GM19193 (cell line): ENCODE measurements around the gene FOXN4.

Experiments
- POLR2A ChIP-seq: IDR thresholded peaks from 4 replicates; pipeline ENCODE4 v1.6.1; 2011; ENCODE audit not compliant: insufficient read depth, insufficient read length; ENCODE audit errors: extremely low read depth

FOXN4 gene

DNA sequence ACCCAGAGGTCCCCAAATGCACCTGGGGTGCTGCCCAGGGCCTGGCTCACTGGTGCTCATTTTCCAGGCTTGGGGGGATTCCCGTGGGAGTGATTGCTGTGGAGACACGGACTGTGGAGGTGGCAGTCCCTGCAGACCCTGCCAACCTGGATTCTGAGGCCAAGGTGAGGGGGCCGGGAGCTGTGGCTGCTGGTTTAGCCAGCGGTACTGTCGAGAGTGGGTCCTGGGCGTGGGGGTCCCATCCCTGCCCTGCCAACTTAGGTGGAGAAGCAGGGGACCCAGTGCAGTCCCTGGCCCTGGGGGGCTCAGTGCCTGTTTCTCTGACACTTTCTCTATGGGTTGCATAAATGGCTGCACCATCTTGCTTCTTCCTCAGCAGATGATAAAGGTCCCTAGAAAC is 50.9 kb downstream of the FOXN4 start:
- TF ChIP-seq POLR2A = no peak

GRCh38 chr12:109256011-109256410 is 53.1 kb downstream of the FOXN4 start:
- TF ChIP-seq POLR2A = no peak

GRCh38 chr12:109255377-109255776 is 53.7 kb downstream of the FOXN4 start:
- TF ChIP-seq POLR2A = no peak

DNA sequence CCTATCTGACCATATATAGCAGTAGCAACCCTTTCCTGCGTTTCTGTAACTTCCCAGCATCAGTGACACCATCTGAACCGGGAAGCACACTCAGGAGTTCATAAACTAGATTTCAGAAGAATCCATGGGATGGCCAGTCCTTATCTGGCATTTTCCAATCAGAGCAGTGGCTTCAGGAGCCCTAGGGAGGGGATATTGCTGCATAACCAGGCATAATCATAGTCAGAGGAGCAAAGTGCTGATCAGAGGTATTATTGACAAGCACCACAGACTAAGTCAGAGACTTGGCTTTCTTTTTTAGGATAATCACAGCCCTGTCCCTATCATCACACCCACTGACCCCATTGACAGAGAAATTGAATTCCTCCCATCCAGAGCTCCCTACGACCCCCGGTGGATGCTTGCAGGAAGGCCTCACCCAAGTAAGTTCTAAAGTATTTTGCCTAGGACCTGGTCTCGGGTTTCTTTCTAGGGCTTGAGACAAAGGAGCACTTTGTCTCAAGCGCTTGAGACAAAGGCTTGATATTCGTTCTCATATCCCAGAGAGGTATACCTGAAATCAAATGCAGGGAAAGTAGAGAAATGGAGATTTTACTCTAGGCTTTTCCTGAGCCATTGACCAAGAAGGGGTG is 55.1 kb downstream of the FOXN4 start:
- TF ChIP-seq POLR2A = no peak

DNA sequence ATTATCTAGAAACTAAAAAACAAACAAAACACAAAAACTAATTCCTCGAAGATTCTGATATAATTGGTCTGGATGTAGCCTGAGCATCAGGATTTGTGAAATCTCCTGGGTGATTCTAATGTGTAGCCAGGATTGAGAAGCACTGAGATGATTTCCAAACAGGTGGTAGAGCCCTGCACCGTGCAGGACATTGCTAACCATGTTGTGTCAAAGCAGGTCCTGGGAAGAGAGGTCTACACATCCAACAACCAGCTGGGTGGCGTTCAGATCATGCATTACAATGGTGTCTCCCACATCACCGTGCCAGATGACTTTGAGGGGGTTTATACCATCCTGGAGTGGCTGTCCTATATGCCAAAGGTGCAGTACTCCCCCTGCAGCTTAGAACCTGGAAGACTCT is 56.3 kb downstream of the FOXN4 start:
- no peak for TF ChIP-seq POLR2A

- no peak for TF ChIP-seq POLR2A
Observed at GRCh38 chr12:109250523-109250922, 58.6 kb downstream of the FOXN4 start.

DNA sequence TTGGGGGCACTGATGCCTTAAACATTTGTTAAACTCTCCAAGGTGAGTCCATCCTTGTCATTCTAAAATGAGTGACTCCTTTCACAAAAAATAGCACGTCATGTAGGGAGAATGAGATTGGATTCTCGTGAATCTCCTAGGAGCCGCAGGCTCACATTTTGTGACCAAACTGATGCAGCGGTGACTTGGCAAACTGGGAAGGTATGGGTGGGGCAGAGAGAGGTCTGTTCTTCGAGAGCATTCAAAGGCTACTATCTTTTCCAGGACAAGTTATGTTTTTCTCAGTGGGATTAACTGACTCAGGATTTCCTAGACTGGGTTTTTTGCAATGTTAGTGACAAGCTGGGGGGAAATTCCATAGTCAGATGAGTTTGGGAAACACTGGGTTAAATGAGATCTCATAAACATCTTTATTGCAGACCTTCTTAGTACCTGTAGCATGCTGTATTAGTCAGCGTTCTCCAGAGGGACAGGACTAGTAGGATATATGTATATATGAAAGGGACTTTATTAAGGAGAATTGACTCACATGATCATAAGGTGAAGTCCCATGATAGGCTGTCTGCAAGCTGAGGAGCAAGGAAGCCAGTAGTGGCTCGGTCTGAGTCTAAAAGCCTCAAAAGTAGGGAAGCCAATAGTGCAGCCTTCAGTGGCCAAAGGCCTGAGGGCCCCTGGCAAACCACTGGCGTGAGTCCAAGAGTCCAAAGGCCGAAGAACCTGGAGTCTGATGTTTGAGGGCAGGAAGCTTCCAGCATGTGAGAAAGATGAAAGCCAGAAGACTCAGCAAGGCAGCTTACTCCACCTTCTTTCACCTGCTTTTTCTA is 61.0 kb downstream of the FOXN4 start:
- no peak for TF ChIP-seq POLR2A

GRCh38 chr12:109246221-109246620 is 62.9 kb downstream of the FOXN4 start:
- TF ChIP-seq POLR2A = no peak

DNA sequence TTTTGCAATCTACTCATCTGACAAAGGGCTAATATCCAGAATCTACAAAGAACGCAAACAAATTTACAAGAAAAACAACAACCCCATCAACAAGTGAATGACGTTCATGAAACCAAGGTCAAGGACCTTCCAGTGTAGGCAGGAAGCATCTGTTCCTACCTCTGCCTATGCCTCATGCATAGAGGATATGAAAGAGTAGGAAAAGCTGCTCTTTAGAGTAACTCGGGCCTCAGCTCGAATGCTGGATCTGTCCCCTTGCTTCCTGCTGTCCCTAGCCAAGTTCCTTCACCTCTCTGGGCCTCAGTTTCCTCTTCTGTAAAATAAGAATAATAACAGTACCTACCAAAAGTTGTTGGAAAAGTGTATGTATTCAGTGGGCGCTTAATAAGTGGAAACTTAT is 65.0 kb downstream of the FOXN4 start:
- no peak for TF ChIP-seq POLR2A

DNA sequence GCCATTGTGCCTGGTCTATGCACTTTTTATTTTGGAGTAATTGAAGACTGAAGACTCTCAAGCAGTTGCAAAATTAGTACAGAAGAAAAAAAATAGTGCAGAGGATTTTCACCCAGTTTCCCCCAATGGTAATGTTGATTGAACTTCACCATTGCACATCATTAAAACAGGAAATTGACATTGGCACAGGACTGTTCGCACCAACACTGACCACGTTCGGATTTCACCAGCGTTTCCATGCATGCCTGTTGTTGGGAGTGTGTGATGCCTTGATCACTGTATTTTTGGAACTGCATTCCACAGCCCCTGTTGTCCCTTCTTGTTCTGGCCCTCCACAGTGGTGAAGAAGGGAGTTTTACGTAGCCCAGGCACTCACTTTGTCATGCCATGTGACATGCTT is 67.1 kb downstream of the FOXN4 start:
- no peak for TF ChIP-seq POLR2A

DNA sequence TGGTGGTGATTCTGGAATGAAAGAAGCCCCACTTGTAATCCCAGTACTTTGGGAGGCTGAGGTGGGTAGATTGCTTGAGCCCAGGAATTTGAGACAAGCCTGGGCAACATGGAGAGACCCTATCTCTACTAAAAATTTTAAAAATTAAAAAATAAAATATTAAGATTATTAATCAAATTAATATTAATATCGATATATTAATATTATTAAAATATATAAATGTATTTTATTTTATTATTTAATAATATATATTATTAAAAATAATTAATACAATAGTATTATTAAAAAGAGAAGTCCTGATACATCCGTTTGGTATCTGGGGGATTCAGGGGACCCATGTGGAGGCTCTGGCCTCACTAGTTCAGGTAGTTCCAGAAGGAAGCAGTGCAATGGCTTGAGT is 68.7 kb downstream of the FOXN4 start:
- no peak for TF ChIP-seq POLR2A

GRCh38 chr12:109239691-109240090 is 69.4 kb downstream of the FOXN4 start:
- TF ChIP-seq POLR2A = no peak

- no peak for TF ChIP-seq POLR2A
Observed at GRCh38 chr12:109239179-109239578, 69.9 kb downstream of the FOXN4 start.

GRCh38 chr12:109236257-109236656 is 72.8 kb downstream of the FOXN4 start:
- no peak for TF ChIP-seq POLR2A

- TF ChIP-seq POLR2A = no peak
Observed at GRCh38 chr12:109234012-109234411, 75.1 kb downstream of the FOXN4 start.

- TF ChIP-seq POLR2A = no peak
Observed at GRCh38 chr12:109232731-109233130, 76.4 kb downstream of the FOXN4 start.
